Stimulated activated CD4-positive, alpha-beta T cell treated with anti-CD3 and anti-CD28 coated beads, Interleukin-12 subunit alpha, Interleukin-12 subunit beta, amount 100 ng/mL, for 24 hours (primary cell): ENCODE results near the gene FAM53B.

Experiments
- DNase-seq, 2 experiments: peaks; one replicate each; pipeline ENCODE4 v3.0.0-alpha.2; 2020; ENCODE audit warnings: low read depth in 2 of 2

FAM53B gene

DNA sequence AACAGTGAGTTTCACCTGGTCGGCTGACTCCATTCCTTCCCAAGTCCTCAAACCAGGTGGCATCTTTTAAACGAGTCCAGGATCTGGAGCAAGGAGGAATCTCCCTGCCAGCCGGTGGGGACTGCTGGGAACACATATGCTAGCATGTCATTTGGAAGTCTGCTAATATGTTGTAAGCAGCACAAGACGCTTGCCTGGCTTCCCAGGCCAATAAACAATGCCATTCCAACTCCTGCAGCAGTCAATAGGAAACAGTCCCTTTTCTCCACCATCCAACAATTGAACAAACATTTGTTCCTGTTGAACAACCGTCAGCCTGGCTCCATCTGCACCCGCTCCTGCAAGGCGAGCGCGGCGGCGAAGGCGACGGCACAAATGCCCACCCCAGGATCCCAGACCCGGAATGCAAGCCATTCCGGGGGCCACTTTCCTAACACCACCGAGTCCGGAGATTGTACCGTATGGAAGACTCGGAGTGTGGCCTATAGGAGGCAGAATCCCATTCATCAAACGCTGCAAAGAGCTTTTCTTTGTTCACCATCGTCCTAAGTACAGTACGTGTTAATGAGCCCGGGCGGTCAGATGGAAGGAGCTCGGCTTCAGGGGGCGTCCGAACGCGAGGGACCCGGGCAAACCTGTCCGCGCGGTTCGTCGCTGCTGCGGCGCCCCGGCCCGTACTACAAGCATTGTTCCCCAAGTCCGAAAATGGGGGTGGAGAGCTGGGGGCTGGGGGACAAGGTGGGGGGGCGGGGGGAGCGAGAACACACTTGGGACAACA is 1.6 kb downstream of the FAM53B start:
- DNase-seq: no peak

DNA sequence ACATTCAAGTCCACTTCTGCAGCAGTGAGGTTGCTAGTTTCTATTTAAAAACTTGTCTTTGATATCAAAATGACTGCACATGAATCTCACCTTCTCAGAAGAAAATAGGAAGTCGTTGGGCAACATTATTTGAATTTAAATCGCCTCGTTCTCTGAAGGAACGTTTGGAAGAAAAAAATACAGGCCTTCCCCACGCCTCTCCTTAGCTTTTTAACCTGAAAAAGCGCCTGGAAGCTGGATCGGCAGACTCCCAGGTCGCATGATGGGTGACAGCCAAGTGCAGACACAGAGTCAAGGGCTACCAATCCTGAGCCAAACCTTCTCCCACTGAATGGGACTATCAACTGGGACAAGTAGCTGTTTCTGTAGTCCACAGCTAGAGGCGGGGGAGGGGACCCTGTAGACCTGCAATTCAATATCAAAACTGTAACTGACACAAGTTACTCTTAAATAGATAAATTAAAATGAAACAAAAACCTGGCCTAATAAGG is 2.2 kb downstream of the FAM53B start:
- no peak for DNase-seq

DNA sequence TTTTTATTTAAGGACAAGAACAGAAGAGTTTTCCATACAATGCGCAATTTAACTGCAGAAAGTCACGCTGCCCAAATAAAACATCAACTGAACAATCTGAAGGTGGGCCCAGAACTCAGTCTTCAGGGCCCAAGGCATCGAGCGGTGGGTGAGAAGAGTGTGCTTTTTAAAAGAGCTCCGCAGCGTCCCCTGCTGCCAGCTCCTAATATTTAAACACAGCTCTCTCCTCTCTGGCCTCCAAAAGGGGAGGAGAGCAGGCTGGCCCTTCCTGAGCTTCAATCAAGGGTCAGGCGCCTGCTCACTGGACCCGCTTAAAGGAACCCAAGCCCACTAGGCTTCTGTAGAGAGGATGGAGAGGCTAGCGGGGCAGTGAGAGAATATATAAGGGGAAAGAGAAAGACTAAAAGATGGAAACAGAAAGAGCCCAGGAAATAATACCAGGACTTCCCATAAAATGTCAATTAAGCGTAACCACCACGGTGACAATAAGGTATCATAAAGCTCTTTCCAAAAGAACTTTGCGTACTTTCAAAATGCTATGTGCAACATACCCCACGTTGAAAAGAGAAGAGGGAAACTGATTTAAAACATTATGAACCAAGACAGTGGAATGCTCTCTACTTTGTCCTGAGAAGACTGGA is 2.8 kb downstream of the FAM53B start:
- DNase-seq: peak in 1 of 2 experiments; percentile 77

DNA sequence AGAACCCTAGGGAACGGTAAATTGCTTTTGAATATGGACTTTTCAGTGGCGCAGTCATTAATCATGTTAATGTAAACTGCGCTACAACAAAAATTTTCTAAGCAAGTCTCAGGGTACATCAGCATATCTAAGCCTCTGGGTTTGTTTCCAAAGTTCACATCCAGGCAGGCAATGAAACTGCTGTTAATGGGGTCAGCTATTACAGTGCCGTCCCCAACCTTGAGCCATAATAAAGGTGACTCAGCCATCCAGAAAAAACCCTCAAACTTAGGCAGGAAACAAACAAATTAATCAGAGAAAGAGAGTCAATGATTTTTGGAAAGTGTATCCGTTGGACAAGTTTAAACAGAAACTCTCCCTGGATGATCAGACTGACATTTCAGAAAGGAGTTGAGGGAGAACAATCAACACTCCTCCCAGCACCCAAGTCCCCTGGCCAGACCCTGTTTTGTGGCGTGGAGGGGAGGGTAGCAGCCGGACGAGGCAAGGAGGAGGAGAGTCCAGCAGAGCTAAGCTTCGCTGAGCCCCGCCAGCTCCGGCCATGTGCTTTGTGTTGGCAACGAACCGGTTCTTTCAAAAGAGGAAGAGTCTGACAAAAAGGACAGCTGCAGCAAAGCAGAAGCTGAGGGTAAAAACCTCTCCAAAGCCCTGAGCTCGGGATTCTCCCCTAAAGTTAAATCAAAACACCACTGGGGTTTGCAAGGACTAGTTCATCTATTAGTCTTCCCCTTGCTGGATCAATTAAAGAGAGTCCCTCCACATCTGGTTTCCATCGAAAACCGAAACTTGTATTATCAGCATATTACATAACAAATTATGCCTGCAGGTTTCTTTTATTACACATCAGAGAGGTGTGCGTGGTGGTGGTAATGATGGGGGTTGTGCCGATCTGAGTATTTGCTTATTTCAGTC is 3.6 kb downstream of the FAM53B start:
- no peak for DNase-seq

DNA sequence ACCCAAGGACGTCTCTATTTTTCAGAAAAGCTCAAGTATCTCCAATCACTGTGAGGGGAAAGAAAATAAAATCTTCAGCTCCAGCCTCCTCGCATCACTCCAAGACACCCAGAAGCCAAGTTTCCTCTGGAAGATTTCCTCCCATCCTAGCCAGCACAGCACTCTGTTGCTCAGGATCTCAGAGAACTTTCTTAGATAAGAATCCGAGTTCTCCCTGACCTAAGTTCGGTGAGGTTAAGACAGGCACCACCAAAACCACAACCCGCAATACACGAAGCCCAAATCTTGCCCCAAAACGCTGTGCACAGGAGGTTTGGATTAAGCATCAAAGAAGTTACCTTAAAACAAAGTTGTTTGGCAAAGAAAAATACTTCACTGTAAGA is 4.2 kb downstream of the FAM53B start:
- no peak for DNase-seq

DNA sequence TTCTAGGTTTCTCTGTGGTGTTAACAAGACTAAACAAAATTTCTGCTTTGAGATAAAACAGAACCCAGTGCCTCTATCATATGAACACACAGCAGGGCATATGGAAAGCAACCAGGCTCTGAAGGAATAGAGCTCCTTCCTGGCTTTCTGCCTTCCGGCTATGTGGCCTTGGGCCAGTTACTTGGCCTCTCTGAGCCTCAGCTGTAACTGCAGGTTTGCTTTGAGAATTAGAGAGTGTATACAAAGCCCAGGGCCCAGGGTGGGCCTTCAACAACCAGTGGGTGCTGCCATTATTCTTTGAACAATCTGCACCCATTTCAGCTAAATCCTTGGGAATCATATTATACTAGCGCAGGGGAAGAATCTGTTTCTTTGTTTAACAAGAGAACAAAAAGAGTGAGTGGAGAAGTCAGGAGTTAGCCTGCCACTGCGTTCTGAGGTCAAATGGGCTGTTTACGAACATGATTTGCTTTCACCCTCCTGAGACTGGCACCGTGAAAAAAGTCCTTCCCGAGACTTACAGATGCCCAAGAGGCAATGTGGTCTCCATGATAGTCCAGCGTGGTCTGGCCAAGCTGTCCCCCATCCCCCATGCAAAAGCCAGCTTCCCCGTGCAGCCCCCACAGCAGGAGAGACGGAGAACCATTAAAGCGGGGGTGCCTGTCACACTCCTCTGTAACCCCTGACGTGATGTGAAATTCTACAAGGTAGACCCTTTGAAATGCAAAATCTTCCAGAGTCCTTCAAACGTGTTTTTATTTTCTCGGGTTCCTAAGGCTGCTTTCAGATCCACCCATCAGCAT is 4.9 kb downstream of the FAM53B start:
- no peak for DNase-seq

DNA sequence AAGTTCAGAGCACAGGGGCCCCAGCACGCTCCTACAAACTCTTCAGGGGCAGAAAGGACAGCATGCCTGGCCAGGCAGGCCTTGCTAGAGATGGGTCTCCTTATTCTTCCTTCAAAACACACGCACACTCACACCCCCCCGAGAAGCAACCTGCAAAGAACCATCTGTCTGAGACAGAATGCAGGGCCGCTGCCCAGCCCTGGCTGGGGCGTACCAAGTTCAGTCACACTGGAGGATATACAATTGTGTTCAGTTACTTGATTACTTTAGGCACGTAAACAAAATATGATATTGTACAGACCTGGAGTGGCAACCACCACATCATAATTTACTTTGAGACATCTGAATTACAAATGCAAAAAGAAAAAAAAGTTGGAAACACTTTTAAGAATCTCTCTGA is 5.7 kb downstream of the FAM53B start:
- DNase-seq: no peak

DNA sequence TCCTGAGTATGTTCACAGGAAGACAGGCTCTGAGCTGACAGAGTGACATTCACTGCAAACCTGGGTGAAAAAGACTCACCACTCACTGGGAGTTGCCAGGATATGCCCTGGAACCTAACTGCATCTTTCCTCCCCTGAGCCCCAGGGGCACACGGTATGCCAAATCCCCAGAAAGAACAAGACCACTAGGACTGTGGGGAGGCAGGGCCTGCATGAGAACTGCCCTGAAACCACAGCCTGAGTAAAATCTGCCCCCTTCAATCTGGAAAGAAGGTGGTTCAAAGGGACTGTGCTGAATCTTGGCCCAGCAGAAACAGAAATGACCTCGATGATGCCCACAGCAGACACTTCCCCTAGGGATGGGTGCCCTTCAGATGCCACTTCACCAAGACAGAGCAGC is 6.5 kb downstream of the FAM53B start:
- DNase-seq: no peak

DNA sequence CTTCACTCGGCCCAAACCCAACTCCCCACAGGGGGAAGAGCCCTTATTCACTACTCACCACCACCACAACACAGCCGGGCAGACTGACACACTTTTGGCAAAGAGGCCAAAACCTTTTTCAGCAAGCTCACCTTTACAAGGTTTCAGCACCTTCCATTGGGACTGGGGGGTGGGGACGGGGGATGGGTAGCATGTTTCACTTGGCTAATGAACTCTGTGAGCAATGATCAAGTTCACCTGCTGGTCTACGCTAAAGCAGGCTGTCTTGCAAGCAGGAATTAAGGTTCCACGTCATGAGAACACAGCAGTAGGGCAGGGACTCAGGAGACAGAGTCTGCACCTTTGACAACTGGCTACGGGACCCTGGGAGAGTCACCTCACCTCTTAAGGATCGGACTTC is 7.0 kb downstream of the FAM53B start:
- DNase-seq: no peak

DNA sequence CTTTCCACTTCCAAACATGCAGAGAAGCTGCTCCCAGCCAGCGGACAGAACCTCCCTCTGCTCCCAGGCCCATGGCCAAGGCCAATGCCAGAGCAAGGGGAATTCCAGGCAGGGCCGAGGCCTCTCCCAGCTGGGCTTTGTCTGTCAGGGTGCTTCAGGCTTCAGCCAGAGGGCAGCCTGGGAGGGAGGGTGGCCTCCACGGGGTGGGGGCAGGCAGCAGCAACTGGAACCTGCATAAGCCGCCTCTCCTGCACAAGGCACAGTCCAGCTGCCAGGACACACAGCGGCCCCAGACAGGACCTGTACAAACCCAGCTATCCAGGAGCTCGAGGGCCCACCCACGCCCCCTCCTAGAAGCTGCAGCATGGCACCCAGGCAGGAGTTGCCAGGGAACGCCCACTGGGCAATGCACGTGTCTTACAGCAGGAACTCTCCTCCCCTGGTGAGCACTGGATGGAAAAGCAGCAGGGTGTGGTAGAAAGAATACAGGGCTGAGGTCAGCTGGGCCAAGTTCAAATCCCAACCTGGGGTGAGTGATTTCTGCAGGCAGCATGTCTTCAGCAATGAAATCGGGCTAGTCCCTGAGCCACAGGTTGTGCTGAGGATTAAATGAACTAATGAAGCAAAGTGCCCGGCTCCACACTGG is 7.6 kb downstream of the FAM53B start:
- no peak for DNase-seq

DNA sequence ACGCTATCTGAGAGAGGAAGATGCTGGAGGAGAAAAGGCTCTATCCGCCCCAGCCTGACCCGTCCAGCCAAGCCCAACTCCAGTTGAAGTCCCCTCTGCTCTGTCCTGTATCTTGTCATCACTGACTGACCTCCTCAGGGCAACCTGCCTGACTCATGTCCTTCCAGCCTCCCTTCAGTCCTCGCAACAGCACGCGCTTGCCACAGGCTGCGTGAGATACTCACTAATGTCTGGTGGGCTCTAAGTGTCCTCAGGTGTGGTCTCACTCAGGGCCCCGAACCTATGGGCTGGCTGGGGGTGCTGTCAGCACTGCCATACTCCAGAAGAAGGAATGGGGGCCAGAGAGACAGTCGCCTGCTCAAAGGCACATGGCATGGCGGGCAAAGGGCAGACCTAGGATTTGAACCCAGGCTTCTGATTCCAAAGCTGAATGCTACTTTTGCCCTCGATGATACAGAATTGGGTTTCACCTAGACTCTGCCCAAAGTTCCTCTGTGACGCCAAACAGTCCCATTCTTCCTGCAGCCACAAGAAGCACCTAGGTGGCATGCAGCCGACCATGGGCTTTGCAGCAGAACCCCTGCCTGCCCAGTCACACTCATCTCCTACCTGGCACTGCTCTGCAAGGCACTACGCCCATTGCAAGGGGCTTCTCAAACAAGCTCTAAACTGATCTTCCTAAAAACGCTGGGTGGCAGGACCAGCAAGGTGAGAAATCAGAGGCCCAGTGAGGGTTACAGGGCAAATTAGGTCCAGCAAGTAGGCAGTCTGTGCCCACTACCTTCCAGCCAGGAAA is 8.5 kb downstream of the FAM53B start:
- no peak for DNase-seq

DNA sequence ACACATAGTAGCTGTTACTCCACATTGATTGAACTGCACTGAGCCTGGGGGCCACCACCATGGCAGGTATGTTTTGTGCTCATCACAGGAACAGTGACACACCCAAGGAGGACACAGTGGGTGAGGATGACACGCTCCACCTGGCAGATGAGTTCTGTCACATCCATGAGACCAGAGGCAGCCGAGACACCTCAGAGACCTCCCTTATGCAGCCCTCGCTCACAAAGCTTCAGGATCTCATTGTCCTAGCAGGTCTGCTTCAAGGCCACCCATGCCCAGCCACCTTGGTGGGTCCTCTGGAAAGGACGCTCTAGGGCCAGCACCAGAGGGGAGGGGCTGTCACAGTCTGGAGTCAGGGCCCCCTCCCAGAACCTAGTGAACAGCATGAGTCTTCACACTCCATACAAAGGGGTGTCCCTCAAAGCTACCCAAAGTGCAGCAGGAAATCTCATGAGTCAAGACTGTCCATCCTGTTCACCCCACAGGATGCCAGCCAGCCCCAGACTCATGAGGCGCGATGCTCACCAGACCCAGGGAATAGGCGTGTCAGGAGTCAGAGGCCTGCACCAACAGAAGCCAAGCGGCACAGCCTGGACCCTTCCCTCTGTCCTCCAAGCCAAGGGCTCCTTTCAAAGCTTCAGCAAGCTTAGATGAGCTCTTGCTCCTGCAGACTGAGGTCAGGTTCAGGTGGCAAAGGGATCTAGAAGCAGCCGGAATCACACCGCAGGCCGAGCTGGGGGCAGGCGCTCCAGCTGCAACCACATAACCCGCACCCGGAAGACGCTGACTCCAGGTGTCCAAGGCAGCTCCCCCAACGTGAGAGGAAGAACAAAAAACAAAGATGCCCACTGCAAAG is 9.6 kb downstream of the FAM53B start:
- DNase-seq: no peak

DNA sequence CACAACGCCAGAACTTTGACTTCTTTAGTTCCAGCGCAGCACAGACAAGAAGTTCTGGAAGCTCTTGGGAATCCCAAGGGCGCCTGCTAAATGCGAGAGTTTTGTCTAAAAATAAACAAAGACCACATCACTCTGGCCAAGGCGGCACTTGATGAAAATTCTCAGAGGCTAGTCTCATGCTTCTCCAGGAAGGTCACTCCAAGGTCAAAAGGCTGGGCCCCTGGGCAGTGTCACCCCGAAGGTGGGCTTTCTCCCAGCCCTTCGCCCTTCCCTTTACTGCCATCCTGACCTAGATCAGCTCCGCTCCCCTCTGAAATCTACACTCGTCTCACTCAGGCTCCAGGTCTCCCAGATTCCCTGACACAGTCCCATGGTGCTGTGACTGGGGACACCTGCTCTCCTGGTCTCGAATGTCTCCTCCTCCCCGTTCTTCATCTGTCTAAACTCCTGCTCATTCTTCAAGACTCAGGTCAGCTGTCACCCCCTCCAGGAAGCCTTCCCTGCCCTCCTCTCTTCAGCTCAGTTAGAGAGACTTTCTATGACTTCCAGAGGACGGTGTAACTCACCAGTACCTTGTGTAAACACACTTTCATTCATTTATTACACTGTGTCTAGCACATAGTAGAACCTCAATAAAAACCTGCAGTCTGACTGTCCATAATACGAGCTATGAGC is 10.5 kb downstream of the FAM53B start:
- no peak for DNase-seq

DNA sequence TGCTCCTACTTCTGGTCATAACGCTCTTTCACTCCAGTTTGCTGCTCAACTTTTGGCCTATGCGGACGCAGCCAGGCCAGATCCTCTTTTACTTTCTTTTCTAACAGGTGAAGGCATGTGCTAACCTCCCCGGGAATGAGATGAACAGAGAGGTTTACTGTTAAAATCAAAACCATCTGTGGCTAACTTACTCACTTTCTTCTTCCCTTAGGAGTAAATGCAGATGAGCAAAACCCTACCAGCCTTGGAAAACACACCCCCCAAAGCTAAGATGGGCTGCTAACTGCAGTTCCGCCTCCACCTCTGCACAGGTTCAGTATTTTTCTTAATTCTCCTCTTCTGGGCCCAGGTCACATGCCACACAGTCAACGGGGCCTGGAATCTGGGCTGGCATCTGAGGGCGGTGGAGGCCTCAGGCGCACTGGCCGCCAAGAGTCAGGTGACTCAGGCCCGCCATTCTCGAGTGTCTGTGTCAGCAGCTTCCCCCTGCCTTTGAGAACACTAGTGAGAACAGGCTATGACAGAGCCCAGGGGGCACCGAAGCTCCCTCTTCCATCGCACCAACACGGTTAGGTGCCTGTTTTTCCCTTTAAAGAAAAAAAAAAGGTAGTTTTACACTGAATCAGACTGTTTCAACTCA is 11.1 kb downstream of the FAM53B start:
- DNase-seq: peak; percentile 46 to 60

DNA sequence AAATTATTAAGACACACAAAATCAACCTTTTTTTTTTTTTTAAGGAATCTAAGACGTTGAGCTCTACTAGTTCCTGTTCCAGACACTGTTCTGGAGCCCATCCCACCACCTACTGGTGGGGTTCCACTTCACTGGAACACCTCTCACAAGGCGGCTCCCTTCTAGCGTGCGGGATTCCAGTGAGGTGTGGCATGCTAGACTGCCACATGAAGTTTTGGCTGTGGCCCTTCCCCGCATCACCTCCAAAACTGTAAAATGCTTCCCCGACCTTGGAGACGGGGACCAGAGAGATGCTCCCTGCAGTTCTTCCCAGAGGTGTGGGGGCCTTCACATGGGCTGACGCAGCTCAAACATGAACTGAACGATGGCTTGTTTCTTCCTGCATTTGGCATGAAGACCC is 12.6 kb downstream of the FAM53B start:
- DNase-seq: no peak

DNA sequence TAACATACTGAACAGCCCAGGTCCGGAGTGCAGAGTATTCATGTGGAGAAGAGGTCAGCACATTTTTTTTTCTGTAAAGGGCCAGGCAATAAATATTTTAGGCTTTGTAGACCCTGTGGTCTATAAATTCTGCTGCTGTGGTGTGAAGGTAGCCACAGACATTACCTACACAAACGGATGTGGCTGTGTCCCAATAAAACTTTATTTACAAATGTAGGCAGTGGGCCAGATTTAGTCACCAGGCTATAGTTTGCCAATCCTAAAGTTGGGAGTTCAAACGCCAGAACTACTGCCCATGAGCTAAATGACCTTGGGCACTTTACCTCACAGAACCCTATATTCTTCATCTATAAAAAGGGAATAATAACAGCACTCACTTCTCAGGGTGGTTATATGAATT is 13.4 kb downstream of the FAM53B start:
- DNase-seq: no peak

DNA sequence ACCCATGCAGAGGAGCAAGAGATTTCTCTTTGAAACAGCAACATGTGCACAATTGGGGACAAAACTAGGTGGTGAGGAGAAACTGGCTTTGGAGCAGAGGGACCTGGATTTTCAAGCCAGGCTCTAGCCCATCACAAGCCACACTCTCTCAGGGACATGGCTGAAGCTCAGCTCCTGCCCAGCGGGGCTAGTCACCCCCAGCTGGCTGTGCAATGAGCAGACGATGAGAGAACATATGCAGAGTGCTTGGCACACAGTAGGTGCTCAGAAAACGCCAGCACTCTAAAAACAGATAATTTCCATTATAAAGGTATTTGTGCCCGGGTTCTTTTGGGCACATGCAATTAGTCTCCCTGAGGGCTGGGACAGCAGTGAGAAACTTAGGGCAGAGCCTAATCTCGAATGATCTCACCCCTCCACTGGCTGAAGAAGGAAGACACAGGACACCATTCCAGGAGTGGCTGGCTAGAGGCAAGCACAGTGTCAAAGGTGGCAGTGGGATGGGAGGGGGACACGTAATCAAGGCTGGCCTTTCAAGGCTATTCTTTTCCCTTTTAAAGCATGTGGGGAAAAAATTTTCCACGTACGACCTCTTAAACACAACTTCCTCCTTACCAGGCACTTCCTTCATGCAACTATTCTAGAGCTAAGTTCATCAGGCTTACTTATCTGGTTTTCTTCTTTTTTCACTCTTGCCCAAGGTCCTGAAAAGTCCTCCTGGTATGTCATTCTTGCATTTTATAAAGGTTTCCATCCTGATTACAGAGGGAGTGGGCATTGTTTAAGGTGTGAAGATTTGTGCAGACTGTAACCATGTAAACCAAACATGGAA is 15.1 kb downstream of the FAM53B start:
- DNase-seq: no peak
